GM03348 (cell line): Measurements from ENCODE around the gene DAB1.

ENCODE experiments used
- DNase-seq: peaks from one replicate; pipeline ENCODE4 v3.0.0; 2012; ENCODE audit warnings: low spot score

The DAB1 gene

GRCh38 chr1:57072401-57073110 is 351.3 kb downstream of the DAB1 start:
- DNase-seq, result no peak

GRCh38 chr1:57067863-57068262 is 356.0 kb downstream of the DAB1 start:
- DNase-seq, result no peak

GRCh38 chr1:57066980-57067610 is 356.8 kb downstream of the DAB1 start:
- DNase-seq, result no peak

GRCh38 chr1:57065442-57065841 is 358.4 kb downstream of the DAB1 start:
- no peak for DNase-seq

GRCh38 chr1:57064379-57065140 is 359.3 kb downstream of the DAB1 start:
- DNase-seq, result no peak

- no peak for DNase-seq
Measured at GRCh38 chr1:57063406-57064125, 360.3 kb downstream of the DAB1 start.

- DNase-seq, result peak; percentile 56
Measured at GRCh38 chr1:57061369-57061768, 362.5 kb downstream of the DAB1 start.

GRCh38 chr1:57060451-57060850 is 363.4 kb downstream of the DAB1 start:
- no peak for DNase-seq

GRCh38 chr1:57058652-57059501 is 365.0 kb downstream of the DAB1 start:
- no peak for DNase-seq

- DNase-seq, result no peak
Measured at GRCh38 chr1:57048856-57049255, 375.0 kb downstream of the DAB1 start.

- no peak for DNase-seq
Measured at GRCh38 chr1:57046462-57046861, 377.4 kb downstream of the DAB1 start.

GRCh38 chr1:57041901-57042300 is 382.0 kb downstream of the DAB1 start:
- no peak for DNase-seq

GRCh38 chr1:57040811-57041210 is 383.0 kb downstream of the DAB1 start:
- DNase-seq, result no peak

- DNase-seq, result peak; percentile 18
Measured at GRCh38 chr1:57036641-57037579, 386.9 kb downstream of the DAB1 start.

GRCh38 chr1:57034713-57035112 is 389.1 kb downstream of the DAB1 start:
- no peak for DNase-seq

GRCh38 chr1:57033222-57034001 is 390.4 kb downstream of the DAB1 start:
- DNase-seq, result no peak

GRCh38 chr1:57026624-57027354 is 397.1 kb downstream of the DAB1 start:
- DNase-seq, result no peak

- no peak for DNase-seq
Measured at GRCh38 chr1:57024855-57025254, 399.0 kb downstream of the DAB1 start.

- DNase-seq, result no peak
Measured at GRCh38 chr1:57024428-57024827, 399.4 kb downstream of the DAB1 start.
